HepG2 (cell line): ENCODE measurements around the gene OR11A1. TPM values are rescaled to one million over a fixed set of nuclear protein-coding genes. Genes with fewer than 3 reads are reported as not detected.

ENCODE experiments used
- ATAC-seq: fragments of 200-7000 bp; cut with Tn5 transposase; 3 replicates; pipeline ENCODE4 v1.9.1; 2020; ENCODE audit warnings: mild to moderate bottlenecking, moderate library complexity
- BruUV-seq: library from RNA; stranded (reverse); fragments of 400-500 nt; replicated peaks from 2 replicates; lab custom pipeline; 2021; lab: Mats Ljungman, UMichigan
- CTCF ChIA-PET: fragments of 300-600 bp; formaldehyde crosslinking; extraction: SDS; loops from one replicate; lab custom pipeline; 2021; ENCODE audit warnings: low total read pairs, inconsistent platforms, low intra/inter-chr PET ratio; lab: Yijun Ruan, JAX
- POLR2A ChIA-PET: fragments of 350-600 bp; sonication (Branson Sonifier 250); formaldehyde crosslinking; loops from one replicate; lab custom pipeline; 2020; ENCODE audit warnings: antibody characterized with exemption, inconsistent platforms; lab: Yijun Ruan, JAX
- DNase-seq: peaks from one replicate; pipeline ENCODE4 v3.0.0-alpha.2; 2015; ENCODE audit warnings: low spot score
- FAIRE-seq: peaks from 3 replicates; lab custom pipeline; 2011; peaks lifted over from hg19 to GRCh38; lab: Jason Lieb, UNC
- H2AFZ ChIP-seq: one replicate; pipeline ENCODE4 v1.6.1; 2011; ENCODE audit warnings: low read length, inconsistent platforms
- H3K27ac ChIP-seq: fragments of 300-600 bp; 3 replicates; pipeline ENCODE4 v1.8.0; 2011; ENCODE audit warnings: mixed run types, mild to moderate bottlenecking, mixed read lengths, low read length, inconsistent platforms; ENCODE audit not compliant: insufficient read depth; ENCODE audit errors: extremely low read length
- H3K27me3 ChIP-seq, 2 experiments: fragments of 200-600 bp in 1 of 2; 2 replicates in 1 of 2; 3 replicates in 1 of 2; pipeline versions ENCODE4 v1.6.0 to v1.8.0; 2011; ENCODE audit warnings: low read length in 2 of 2, mild to moderate bottlenecking in 2 of 2, moderate library complexity in 2 of 2, inconsistent platforms in 1 of 2; ENCODE audit not compliant: insufficient read depth in 2 of 2, control insufficient read depth in 1 of 2
- H3K36me3 ChIP-seq, 2 experiments: fragments of 200-600 bp in 1 of 2; replicated peaks in 1 of 2; 2 replicates in 1 of 2; 3 replicates in 1 of 2; pipeline versions ENCODE4 v1.5.1 to v1.8.0; 2011; ENCODE audit warnings: low read length in 2 of 2, inconsistent platforms in 1 of 2; ENCODE audit not compliant: insufficient read depth in 2 of 2, control insufficient read depth in 1 of 2
- H3K4me1 ChIP-seq: 2 replicates; pipeline ENCODE4 v1.5.1; 2012; ENCODE audit warnings: low read length, inconsistent platforms; ENCODE audit not compliant: insufficient read depth
- H3K4me2 ChIP-seq: 2 replicates; pipeline ENCODE4 v1.6.0; 2011; ENCODE audit warnings: low read depth, low read length, inconsistent platforms
- H3K4me3 ChIP-seq, 3 experiments: fragments of 200-600 bp in 1 of 3; sonication (generic), shearing (Covaris generic) in 1 of 3; replicated peaks in 1 of 3; 2 replicates each; pipeline ENCODE4 v1.5.1; 2011 to 2016; ENCODE audit warnings: low read length in 3 of 3, inconsistent platforms in 2 of 3, low read depth in 2 of 3, mild to moderate bottlenecking in 2 of 3, control low read depth in 1 of 3, mixed read lengths in 1 of 3; ENCODE audit not compliant: insufficient read depth in 1 of 3
- H3K79me2 ChIP-seq: one replicate; pipeline ENCODE4 v1.6.1; 2011; ENCODE audit warnings: low read length, inconsistent platforms; ENCODE audit not compliant: insufficient read depth
- H3K9ac ChIP-seq: 2 replicates; pipeline ENCODE4 v1.6.0; 2011; ENCODE audit warnings: mild to moderate bottlenecking, low read depth, low read length, inconsistent platforms; ENCODE audit not compliant: insufficient read depth
- H3K9me3 ChIP-seq: 2 replicates; pipeline ENCODE4 v1.5.1; 2012; ENCODE audit warnings: mild to moderate bottlenecking, low read length
- H4K20me1 ChIP-seq: 2 replicates; pipeline ENCODE4 v1.6.0; 2011; ENCODE audit warnings: inconsistent platforms, mild to moderate bottlenecking, low read length, moderate library complexity; ENCODE audit not compliant: insufficient read depth
- FOXK1 ChIP-seq: sonication (generic); formaldehyde crosslinking; IDR thresholded peaks from 2 replicates; pipeline ENCODE4 v1.4.0; 2020; ENCODE audit warnings: low read depth, missing genetic modification reagents, borderline replicate concordance
- HNF4G ChIP-seq, 2 experiments: sonication (generic) in 1 of 2; formaldehyde crosslinking in 1 of 2; IDR thresholded peaks; 2 replicates each; pipeline versions ENCODE4 v1.4.0 to v1.6.1; 2011 to 2020; ENCODE audit warnings: borderline replicate concordance in 2 of 2, low read depth in 2 of 2, mild to moderate bottlenecking in 2 of 2, low read length in 1 of 2, missing genetic modification reagents in 1 of 2, moderate library complexity in 1 of 2
- KLF13 ChIP-seq: sonication (generic); formaldehyde crosslinking; IDR thresholded peaks from 2 replicates; pipeline ENCODE4 v1.4.0; 2020; ENCODE audit warnings: mild to moderate bottlenecking, missing genetic modification reagents
- ZNF503 ChIP-seq: sonication (generic); formaldehyde crosslinking; IDR thresholded peaks from 2 replicates; pipeline ENCODE4 v1.4.0; 2020; ENCODE audit warnings: missing genetic modification reagents
- ZNF83 ChIP-seq: sonication (generic); formaldehyde crosslinking; IDR thresholded peaks from 2 replicates; pipeline ENCODE4 v1.4.0; 2020; ENCODE audit warnings: missing genetic modification reagents, mild to moderate bottlenecking, borderline replicate concordance
- ZSCAN30 ChIP-seq: sonication (generic); formaldehyde crosslinking; IDR thresholded peaks from 2 replicates; pipeline ENCODE4 v1.5.0; 2020; ENCODE audit warnings: mild to moderate bottlenecking, missing genetic modification reagents
- WGBS: methylation state at CpG from one replicate; pipeline ENCODE4 v1.1.6; 2017; ENCODE audit warnings: low lambda C conversion rate; 5-methylcytosine and 5-hydroxymethylcytosine counted together
- in situ Hi-C: cut with HindIII; loops from 2 replicates; pipeline ENCODE4 v1.10.0; 2017; ENCODE audit warnings: low pct_unique_long_range_greater_than_20kb; ENCODE audit not compliant: extremely low pct_ligation_motif_present
- intact Hi-C: fragments of 100-400 bp; cut with micrococcal nuclease; formaldehyde crosslinking; loops from one replicate; pipeline ENCODE4 v1.10.0; 2022; ENCODE audit not compliant: unreplicated experiment
- polyA plus RNA-seq, 8 experiments: library from polyadenylated mRNA; depleted of rRNA in 3 of 8; stranded (reverse) in 7 of 8; unstranded in 1 of 8; fragments of >200 nt; fragmentation: Illumina TruSeq in 4 of 8; extraction: Trizol in 4 of 8; gene quantifications; 2 replicates each; pipeline versions ENCODE4 v1.2.1 to v1.2.3, GENCODE V29; 2011 to 2016; ENCODE audit warnings: low read depth in 4 of 8, missing spikeins in 1 of 8, mixed read lengths in 1 of 8; ENCODE audit not compliant: insufficient read depth in 1 of 8
- total RNA-seq, 5 experiments: library from RNA; depleted of rRNA; stranded (reverse); fragments of >200 nt; fragmentation: Illumina TruSeq; extraction: Trizol; gene quantifications; 2 replicates each; pipeline ENCODE4 v1.2.3, GENCODE V29; 2016; ENCODE audit warnings: low read depth in 1 of 5
- TF ChIP-seq, protein P1 (sequence below): sonication (generic); formaldehyde crosslinking; IDR thresholded peaks from 2 replicates; pipeline ENCODE4 v1.5.0; 2020; ENCODE audit warnings: missing genetic modification reagents
- TF ChIP-seq, protein P2 (sequence below): sonication (generic); formaldehyde crosslinking; IDR thresholded peaks from 2 replicates; pipeline ENCODE4 v1.4.0; 2020; ENCODE audit warnings: mild to moderate bottlenecking, missing genetic modification reagents

OR11A1 gene
- total and polyA plus RNA-seq, 2 of the 13 experiments (the other 11 are each of a cell fraction or from before 2014, with no cell fraction given), result not detected

DNA sequence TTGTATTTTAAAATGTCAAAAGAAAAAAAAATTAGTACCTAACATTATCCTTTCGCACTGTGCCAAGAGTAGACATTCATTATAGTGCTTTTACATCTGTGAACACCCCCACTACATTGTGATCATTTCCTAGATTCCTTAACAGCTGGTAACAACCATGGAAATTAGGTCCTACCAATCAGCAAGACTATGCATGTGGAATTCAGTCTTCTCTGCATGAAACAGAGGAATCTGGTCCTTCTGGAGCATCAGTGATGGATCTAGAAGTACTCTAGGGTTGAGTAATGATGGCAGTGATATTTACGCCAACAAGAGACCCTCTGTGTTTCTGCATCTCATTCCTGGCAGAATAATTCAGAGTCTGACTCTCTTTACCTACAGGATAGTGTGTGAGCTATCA, 32.7 kb downstream of the OR11A1 start (continued):
- TF ChIP-seq, protein P1, sequence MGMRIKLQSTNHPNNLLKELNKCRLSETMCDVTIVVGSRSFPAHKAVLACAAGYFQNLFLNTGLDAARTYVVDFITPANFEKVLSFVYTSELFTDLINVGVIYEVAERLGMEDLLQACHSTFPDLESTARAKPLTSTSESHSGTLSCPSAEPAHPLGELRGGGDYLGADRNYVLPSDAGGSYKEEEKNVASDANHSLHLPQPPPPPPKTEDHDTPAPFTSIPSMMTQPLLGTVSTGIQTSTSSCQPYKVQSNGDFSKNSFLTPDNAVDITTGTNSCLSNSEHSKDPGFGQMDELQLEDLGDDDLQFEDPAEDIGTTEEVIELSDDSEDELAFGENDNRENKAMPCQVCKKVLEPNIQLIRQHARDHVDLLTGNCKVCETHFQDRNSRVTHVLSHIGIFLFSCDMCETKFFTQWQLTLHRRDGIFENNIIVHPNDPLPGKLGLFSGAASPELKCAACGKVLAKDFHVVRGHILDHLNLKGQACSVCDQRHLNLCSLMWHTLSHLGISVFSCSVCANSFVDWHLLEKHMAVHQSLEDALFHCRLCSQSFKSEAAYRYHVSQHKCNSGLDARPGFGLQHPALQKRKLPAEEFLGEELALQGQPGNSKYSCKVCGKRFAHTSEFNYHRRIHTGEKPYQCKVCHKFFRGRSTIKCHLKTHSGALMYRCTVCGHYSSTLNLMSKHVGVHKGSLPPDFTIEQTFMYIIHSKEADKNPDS (CRISPR knock-in tag), result no peak
- TF ChIP-seq, all 625 proteins: peak for 0

DNA sequence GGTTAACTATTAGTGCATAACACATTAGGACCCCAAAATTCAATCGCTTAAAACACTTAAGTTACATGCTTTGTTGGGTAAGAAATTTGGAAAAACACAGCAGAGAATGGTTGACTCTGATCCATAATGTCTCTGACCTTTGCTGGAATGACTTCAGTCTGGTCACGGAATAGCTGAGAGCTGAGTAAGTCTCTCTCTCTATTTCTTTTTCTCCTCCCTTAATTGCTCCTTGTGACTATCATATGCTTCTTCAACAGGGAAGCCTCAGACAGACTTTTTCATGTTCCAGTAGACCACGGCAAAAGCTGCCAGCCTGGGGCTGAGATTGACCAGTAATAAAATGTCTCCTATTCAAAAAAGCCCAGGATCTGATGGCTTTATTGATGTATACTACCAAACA, 37.4 kb downstream of the OR11A1 start:
- ChIA-PET CTCF (no interaction called here), POLR2A (no interaction called here)
- Histone ChIP-seq H3K79me2 (no peaks in the 10 kb centered on the region), H3K36me3 (no peaks in the 10 kb centered on the region), H3K9ac (no peak overlapping the region), H3K27me3 (no peaks in the 10 kb centered on the region), H3K4me2 (no peak overlapping the region), H4K20me1 (no peaks in the 10 kb centered on the region), H3K4me3 (no peak overlapping the region), H3K27ac (no peak overlapping the region), H2AFZ (no peak overlapping the region), H3K9me3 (no peaks in the 10 kb centered on the region), H3K4me1 (no peaks in the 10 kb centered on the region)
- DNase-seq (no peak), ATAC-seq (no peak), FAIRE-seq (no peak)
- intact Hi-C loops (no loop called here), in situ Hi-C loops (no loop called here)
- BruUV-seq, result no TSS peak
- 16% methylated on average over 3 of the region's 3 CpGs for WGBS
- TF ChIP-seq, protein P2, sequence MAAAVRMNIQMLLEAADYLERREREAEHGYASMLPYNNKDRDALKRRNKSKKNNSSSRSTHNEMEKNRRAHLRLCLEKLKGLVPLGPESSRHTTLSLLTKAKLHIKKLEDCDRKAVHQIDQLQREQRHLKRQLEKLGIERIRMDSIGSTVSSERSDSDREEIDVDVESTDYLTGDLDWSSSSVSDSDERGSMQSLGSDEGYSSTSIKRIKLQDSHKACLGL (CRISPR knock-in tag), result no peak
- no peak for TF ChIP-seq ZNF503 (CRISPR knock-in tag)
- no peak for TF ChIP-seq KLF13
- TF ChIP-seq FOXK1 (CRISPR knock-in tag), result no peak
- no peak for TF ChIP-seq HNF4G (IDR thresholded peaks at IDR 0.05; ENCODE audit: borderline replicate concordance, low read depth, low read length)
- no peak for TF ChIP-seq HNF4G (CRISPR knock-in tag; IDR thresholded peaks at IDR 0.05; ENCODE audit: borderline replicate concordance, low read depth)
- TF ChIP-seq ZNF83, result no peak
- TF ChIP-seq ZSCAN30, result no peak
